CD4-positive, alpha-beta memory T cell (primary cell): ENCODE results near the gene TUBA3D. TPM values are rescaled to one million over a fixed set of nuclear protein-coding genes. Genes with fewer than 3 reads are reported as not detected.
"Not testable (repeated sequence)": the region's sequence is repeated elsewhere in the genome, so short reads cannot be mapped to it uniquely, and the experiment has no call there.

ENCODE experiments used
- CTCF ChIA-PET: fragments of 350-600 bp; sonication (Branson Sonifier 250); formaldehyde crosslinking; loops from one replicate; lab custom pipeline; 2021; ENCODE audit warnings: inconsistent platforms; ENCODE audit not compliant: partially characterized antibody; lab: Charles Lee
- POLR2A ChIA-PET: fragments of 350-600 bp; sonication (Branson Sonifier 250); formaldehyde crosslinking; loops from one replicate; lab custom pipeline; 2021; ENCODE audit not compliant: partially characterized antibody; lab: Charles Lee
- DNase-seq, 5 donors: peaks; one replicate each; pipeline versions ENCODE4 v3.0.0 to v3.0.0-alpha.2; 2020 to 2022; ENCODE audit warnings: mixed read lengths in 1 of 5
- H3K27ac ChIP-seq: one replicate; pipeline ENCODE4 v1.7.0; 2013; ENCODE audit warnings: low read depth, low read length
- H3K27me3 ChIP-seq: 2 replicates; pipeline ENCODE4 v1.7.0; 2013; ENCODE audit warnings: mild to moderate bottlenecking, low read length, moderate library complexity; ENCODE audit not compliant: insufficient read depth
- H3K36me3 ChIP-seq: 2 replicates; pipeline ENCODE4 v1.7.0; 2013; ENCODE audit warnings: mild to moderate bottlenecking, low read length, moderate library complexity; ENCODE audit not compliant: insufficient read depth
- H3K4me1 ChIP-seq: 2 replicates; pipeline ENCODE4 v1.7.0; 2013; ENCODE audit warnings: mild to moderate bottlenecking, low read length, moderate library complexity; ENCODE audit not compliant: insufficient read depth
- H3K4me3 ChIP-seq, 2 donors: one replicate each; pipeline ENCODE4 v1.7.0; 2013; ENCODE audit warnings: low read length in 2 of 2, mild to moderate bottlenecking in 1 of 2
- H3K9me3 ChIP-seq, 2 donors: one replicate each; pipeline ENCODE4 v1.7.0; 2013; ENCODE audit warnings: low read length in 2 of 2, control low read depth in 1 of 2; ENCODE audit not compliant: control insufficient read depth in 1 of 2
- H3K27ac Mint-ChIP-seq, 7 donors: one replicate each; pipeline ENCODE4 v1.8.0; 2020 to 2021; ENCODE audit warnings: mixed read lengths in 7 of 7, mild to moderate bottlenecking in 6 of 7, inconsistent platforms in 3 of 7, moderate library complexity in 3 of 7
- H3K27me3 Mint-ChIP-seq, 2 donors: one replicate each; pipeline ENCODE4 v1.8.0; 2020 to 2021; ENCODE audit warnings: mixed read lengths in 2 of 2
- H3K36me3 Mint-ChIP-seq, 2 donors: one replicate each; pipeline ENCODE4 v1.8.0; 2020 to 2021; ENCODE audit warnings: mixed read lengths in 2 of 2, inconsistent platforms in 1 of 2, mild to moderate bottlenecking in 1 of 2
- H3K4me1 Mint-ChIP-seq, 4 donors: one replicate each; pipeline ENCODE4 v1.8.0; 2020 to 2021; ENCODE audit warnings: mixed read lengths in 4 of 4, mild to moderate bottlenecking in 1 of 4
- H3K4me3 Mint-ChIP-seq, 8 donors: one replicate each; pipeline ENCODE4 v1.8.0; 2020 to 2021; ENCODE audit warnings: mixed read lengths in 8 of 8, mild to moderate bottlenecking in 7 of 8, moderate library complexity in 6 of 8, inconsistent platforms in 3 of 8
- H3K9me3 Mint-ChIP-seq, 8 donors: one replicate each; pipeline ENCODE4 v1.8.0; 2020 to 2021; ENCODE audit warnings: mixed read lengths in 8 of 8, mild to moderate bottlenecking in 5 of 8, inconsistent platforms in 3 of 8, moderate library complexity in 1 of 8
- intact Hi-C: fragments of 100-400 bp; cut with micrococcal nuclease; formaldehyde crosslinking; loops from one replicate; pipeline ENCODE4 v1.15.1; 2023
- polyA plus RNA-seq, 2 donors: library from polyadenylated mRNA; unstranded; fragments of 300-500 nt; fragmentation: Illumina TruSeq; gene quantifications; one replicate each; pipeline ENCODE4 v1.2.3, GENCODE V29; 2021
- total RNA-seq, 2 experiments: library from RNA; stranded (reverse); gene quantifications; one replicate each; pipeline ENCODE4 v1.2.3, GENCODE V29; 2021

The TUBA3D gene
- total and polyA plus RNA-seq, 4 experiments from 2014 or later, result not detected

DNA sequence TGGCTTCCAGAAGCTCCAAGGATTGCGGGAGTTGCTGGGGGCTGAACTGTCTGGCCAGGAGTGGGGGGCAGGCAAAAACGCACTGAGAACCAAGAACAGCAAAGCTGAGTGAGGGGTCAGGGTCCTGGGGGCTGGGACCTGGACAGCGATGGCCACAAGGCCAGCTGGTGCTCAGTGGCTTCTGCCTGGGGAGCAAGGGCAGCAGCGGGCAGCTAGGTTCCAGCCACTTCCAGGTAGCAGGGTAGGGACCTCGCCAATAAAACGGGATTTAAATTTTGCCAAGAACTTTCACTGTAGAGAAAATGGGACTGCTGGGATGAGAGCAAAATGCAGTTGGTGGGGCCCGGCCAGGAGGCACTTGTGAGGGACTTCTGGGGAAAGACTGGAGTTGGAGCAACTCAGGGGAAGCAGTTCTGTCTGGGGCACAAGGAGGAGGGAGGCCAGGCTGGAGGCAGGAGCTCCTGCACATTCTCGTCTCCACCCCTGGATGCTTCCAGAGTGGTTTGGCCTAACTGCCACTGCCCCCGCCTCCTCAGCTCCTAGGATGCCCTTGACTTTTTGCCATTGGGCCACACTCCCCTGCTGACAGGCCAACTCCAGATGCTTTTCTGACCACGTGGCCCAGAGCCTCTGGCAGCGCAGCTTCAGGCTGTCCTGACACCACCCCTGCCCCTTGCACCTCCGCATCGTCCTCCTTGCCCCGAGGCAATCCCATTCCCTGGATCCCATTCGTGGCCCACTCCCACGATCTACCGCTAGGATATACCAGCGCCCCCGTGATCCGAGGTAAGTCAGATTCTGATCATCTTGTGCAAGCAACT lies 46.3 kb downstream of the TUBA3D start:
- DNase-seq, result no peak
- intact Hi-C loops, result no loop called here
- POLR2A ChIA-PET, result no interaction called here
- Mint-ChIP-seq H3K4me1 (peaks cover 0 to 2% (median 0%) of the 10 kb centered on the region in 4 donors), H3K36me3 (peaks cover 3 to 16% of the 10 kb centered on the region in 2 donors), H3K9me3 (no peaks in the 10 kb centered on the region), H3K4me3 (no peak overlapping the region), H3K27ac (no peak overlapping the region), H3K27me3 (no peaks in the 10 kb centered on the region)
- Histone ChIP-seq H3K27me3 (no peaks in the 10 kb centered on the region), H3K27ac (no peak overlapping the region), H3K36me3 (no peaks in the 10 kb centered on the region), H3K4me1 (peaks cover 1% of the 10 kb centered on the region), H3K9me3 (no peaks in the 10 kb centered on the region), H3K4me3 (no peak overlapping the region)
- CTCF ChIA-PET, result interaction anchor here (1.4 kb wide), 1 partner anchor 30 kb away, joined by 4 read pairs; the partner anchor contains the start of gene MZT2A

DNA sequence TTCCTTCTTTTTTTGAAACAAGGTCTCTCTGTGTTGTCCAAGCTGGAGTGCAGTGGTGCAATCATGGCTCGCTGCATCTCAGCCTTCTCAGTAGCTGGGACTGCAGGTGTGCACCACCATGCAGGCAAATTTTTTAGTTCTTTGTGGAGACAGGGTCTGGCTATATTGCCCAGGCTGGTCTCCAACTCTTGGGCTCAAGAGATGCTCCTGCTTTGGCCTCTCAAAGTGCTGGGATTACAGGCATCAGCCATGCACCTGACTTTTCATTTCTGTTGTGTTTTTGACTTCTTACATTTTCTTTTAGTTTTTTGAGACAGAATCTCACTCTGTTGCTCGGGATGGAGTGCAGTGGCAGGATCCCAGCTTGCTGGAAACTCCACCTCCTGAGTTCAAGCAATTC lies 49.3 kb downstream of the TUBA3D start:
- H3K9me3 Mint-ChIP-seq, H3K36me3 Mint-ChIP-seq, H3K27ac ChIP-seq, CTCF ChIA-PET, H3K36me3 ChIP-seq, H3K4me1 ChIP-seq, DNase-seq, H3K4me3 Mint-ChIP-seq, H3K27me3 Mint-ChIP-seq, POLR2A ChIA-PET, intact Hi-C loops, H3K27me3 ChIP-seq, H3K9me3 ChIP-seq, H3K4me3 ChIP-seq: not testable (repeated sequence)
- H3K27ac Mint-ChIP-seq, result peak overlapping the region in 1 of 7 donors; percentile 66
- H3K4me1 Mint-ChIP-seq, result peaks cover 0 to 19% (median 6%) of the 10 kb centered on the region in 4 donors

DNA sequence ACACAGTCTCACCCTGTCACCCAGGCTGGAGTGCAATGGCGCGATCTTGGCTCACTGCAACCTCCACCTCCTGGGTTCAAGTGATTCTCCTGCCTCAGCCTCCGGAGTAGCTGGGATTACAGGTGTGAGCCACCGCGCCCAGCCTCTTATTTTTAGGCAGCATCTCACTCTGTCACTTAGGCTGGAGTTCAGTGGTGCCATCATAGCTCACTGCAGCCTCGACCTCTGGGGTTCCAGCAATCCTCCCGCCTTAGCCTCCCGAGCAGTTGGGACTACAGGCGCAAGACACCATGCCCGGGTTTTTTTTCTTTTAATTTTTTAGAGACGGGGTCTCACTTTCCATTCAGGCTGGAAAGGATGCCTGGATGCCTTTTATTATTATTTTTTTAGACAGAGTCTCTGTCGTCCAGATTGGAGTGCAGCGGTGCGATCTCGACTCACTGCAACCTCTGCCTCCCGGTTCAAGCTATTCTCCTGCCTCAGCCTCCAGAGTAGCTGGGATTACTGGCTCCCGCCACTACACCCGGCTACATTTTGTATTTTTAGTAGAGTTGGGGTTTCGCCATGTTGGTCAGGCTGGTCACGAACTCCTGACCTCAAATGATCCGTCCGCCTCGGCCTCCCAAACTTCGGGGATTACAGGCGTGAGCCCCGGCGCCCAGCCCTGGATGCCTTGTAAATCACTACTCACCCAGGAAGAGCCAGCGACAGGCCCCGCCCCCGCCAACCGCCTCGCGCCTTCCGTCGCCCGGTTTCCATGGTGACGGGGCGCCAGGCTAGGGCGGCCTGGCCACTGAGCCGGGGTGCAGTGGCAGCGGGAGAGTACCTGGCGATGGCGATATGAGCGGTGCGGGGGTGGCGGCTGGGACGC lies 51.4 kb downstream of the TUBA3D start, which contains the start of gene CCDC74A:
Gene CCDC74A (plus strand): TSS at position 758 of the 871 bp plus-strand sequence. CDS start 83 bp downstream, at position 841.
- not testable (repeated sequence) for H3K4me1 ChIP-seq, H3K36me3 Mint-ChIP-seq, H3K27me3 Mint-ChIP-seq, H3K36me3 ChIP-seq, H3K9me3 ChIP-seq, H3K27me3 ChIP-seq, H3K27ac ChIP-seq, H3K9me3 Mint-ChIP-seq
- POLR2A ChIA-PET, result interaction anchor here (0.7 to 1.3 kb wide), 2 partner anchors 35 to 1345 kb away, joined by 3 to 11 read pairs; partner anchors contain the start of genes MZT2A and MZT2B
- peak; percentile 80 to 83 (median 82) for DNase-seq
- peaks cover 0 to 19% (median 6%) of the 10 kb centered on the region in 4 donors for H3K4me1 Mint-ChIP-seq
- peak within 1 kb of the TSS; percentile 80 to 94 (median 85) for H3K27ac Mint-ChIP-seq
- CTCF ChIA-PET, result interaction anchor here (1.3 kb wide), 1 partner anchor 35 kb away, joined by 8 read pairs; the partner anchor contains the start of gene MZT2A
- peak within 1 kb of the TSS in 1 of 2 donors; percentile 28 for H3K4me3 ChIP-seq
- intact Hi-C loops, result loop anchor here (1.0 kb wide), 1 partner anchor 35 kb away; the partner anchor contains the start of gene MZT2A
- peak within 1 kb of the TSS; percentile 83 to 94 (median 90) for H3K4me3 Mint-ChIP-seq

DNA sequence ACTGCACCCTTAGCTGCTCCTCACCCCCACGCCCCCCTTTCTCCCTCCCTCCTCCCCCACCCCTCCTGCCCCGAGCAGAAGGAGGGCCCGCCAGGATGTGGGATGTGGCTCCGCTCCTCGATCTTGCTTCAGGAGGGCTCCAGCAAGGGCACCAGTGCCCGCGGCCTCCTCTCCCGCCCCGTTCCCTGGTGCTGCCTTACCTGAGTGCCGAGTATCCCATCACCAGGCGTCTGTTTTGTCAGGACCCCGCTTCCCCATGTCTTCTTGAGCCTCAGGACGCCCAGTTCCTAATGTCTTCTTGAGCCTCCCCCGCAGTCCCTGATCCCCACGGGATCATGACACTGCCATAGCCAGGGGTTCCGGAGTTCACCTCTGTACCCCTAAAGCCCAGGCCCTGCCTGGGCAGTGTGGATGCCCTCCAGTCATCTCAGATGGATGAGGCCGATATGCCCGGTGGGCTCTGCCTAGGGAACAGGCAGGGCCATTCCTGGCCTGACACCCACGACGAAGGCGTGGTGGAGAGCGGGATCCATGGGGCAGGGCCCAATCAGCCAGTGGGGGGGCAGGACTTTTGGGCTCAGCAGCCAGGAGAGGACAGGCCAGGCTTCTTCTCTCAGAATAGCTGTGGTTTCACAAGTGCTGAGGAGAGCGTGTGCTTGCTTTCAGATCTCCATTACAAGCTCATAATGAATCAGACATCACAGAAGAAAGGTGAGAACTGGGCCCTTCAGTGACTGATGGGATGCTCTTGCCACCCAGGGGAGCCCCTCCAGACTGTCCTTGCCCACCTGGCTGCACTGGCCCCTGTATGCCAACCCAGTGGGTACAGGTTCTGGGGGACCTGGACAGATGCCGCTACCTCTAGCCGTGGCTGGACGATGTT lies 53.3 kb downstream of the TUBA3D start:
- H3K9me3 Mint-ChIP-seq, H3K9me3 ChIP-seq, H3K36me3 ChIP-seq, H3K27me3 ChIP-seq, H3K36me3 Mint-ChIP-seq, DNase-seq, H3K27ac ChIP-seq, H3K4me1 ChIP-seq, H3K27me3 Mint-ChIP-seq, H3K4me3 ChIP-seq, intact Hi-C loops: not testable (repeated sequence)
- POLR2A ChIA-PET, result interaction anchor here (1.0 to 1.4 kb wide), 2 partner anchors 36 to 37 kb away, joined by 3 read pairs; partner anchors contain the start of gene MZT2A
- Mint-ChIP-seq H3K27ac (peak overlapping the region in 3 of 7 donors; percentile 32 to 80 (median 44)), H3K4me1 (peaks cover 0 to 19% (median 6%) of the 10 kb centered on the region in 4 donors), H3K4me3 (peak overlapping the region; percentile 17 to 72 (median 64))
- CTCF ChIA-PET, result interaction anchor here (1.6 kb wide), 1 partner anchor 36 kb away, joined by 4 read pairs; no protein-coding TSS in a partner anchor

DNA sequence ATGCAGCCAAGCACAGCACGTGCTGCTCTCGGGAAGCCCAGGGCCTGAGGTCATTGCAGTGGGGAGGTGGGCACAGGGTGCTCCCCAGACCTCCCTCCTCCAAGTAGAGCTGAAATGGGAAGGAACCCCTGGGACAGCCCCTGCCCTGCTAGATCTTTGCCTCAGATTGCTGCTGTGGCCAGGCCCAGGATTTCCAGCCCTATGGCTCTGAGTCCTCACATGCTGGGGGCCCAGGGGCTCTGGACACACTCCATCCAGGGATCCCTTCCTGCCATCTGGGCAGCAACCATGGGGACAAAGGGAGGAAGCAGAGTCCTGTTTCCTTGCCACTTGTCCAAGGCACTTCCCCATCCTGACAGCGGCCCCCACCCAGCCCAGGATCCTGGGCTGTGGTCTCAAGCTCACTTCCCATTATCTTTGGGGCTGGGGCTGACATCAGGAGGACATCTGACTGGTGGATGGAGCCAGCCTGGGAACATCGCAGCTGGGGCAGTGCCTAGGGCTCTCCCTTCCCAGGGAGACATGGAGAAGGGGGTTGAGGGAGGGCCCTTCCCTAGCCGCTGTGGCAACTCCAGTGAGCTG lies 54.0 kb downstream of the TUBA3D start:
- Mint-ChIP-seq H3K4me1 (peaks cover 0 to 19% (median 6%) of the 10 kb centered on the region in 4 donors), H3K4me3 (peak overlapping the region in 2 of 8 donors; percentile 61 to 72)
- H3K36me3 Mint-ChIP-seq, H3K27me3 Mint-ChIP-seq, H3K36me3 ChIP-seq, H3K9me3 ChIP-seq, H3K9me3 Mint-ChIP-seq, DNase-seq, H3K27ac ChIP-seq, H3K27me3 ChIP-seq, H3K27ac Mint-ChIP-seq, intact Hi-C loops, H3K4me1 ChIP-seq, H3K4me3 ChIP-seq: not testable (repeated sequence)
- CTCF ChIA-PET, result interaction anchor here (1.6 kb wide), 1 partner anchor 37 kb away, joined by 4 read pairs; no protein-coding TSS in a partner anchor
- POLR2A ChIA-PET, result interaction anchor here (1.4 kb wide), 1 partner anchor 37 kb away, joined by 3 read pairs; the partner anchor contains the start of gene MZT2A

DNA sequence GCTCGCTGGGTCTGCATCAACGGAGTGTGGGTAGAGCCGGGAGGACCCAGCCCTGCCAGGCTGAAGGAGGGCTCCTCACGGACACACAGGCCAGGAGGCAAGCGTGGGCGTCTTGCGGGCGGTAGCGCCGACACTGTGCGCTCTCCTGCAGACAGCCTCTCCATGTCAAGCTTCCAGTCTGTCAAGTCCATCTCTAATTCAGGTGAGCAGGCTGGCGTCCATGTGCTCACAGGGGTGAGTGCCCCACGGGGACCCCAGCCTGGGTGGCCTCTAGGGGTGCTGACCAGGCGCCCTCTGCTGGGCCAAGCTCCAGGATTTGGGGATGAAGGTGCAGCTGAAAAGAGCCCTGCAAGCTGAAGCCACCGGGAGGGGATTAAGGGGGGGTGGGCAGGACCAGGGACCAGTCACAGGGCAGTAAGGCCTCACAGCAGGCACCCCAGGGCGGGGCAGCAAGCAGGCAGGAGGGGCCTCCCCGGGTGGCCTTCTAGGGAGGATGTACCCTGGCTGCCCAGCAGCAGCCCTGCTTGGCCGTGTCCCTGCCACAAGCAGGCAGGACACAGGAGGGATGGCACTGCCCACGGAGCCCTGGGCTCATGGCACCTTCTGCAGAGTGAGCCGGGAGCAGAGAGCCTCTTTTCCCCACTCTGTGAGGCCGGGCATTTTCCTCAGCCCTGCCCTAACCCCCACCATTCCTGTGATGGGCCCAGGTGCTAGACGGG lies 54.9 kb downstream of the TUBA3D start:
- H3K36me3 ChIP-seq, H3K36me3 Mint-ChIP-seq, H3K4me1 ChIP-seq, CTCF ChIA-PET, H3K4me3 Mint-ChIP-seq, H3K27ac Mint-ChIP-seq, H3K27me3 Mint-ChIP-seq, DNase-seq, H3K27me3 ChIP-seq, intact Hi-C loops, H3K9me3 Mint-ChIP-seq, H3K9me3 ChIP-seq, H3K27ac ChIP-seq, H3K4me3 ChIP-seq: not testable (repeated sequence)
- POLR2A ChIA-PET, result interaction anchor here (1.4 kb wide), 1 partner anchor 38 kb away, joined by 3 read pairs; the partner anchor contains the start of gene MZT2A
- H3K4me1 Mint-ChIP-seq, result peaks cover 0 to 19% (median 6%) of the 10 kb centered on the region in 4 donors
